Body of pancreas (tissue), 4 donors: Measurements from ENCODE around the gene GPATCH3.

ENCODE experiments used
- POLR2A ChIP-seq, 3 donors: fragments of 450-650 bp; IDR thresholded peaks; one replicate each; pipeline ENCODE4 v1.6.1; 2016; ENCODE audit warnings: antibody characterized with exemption in 3 of 3, mild to moderate bottlenecking in 2 of 3
- TF ChIP-seq, protein P1 (sequence below), 7 experiments: fragments of 450-650 bp in 4 of 7; fragments of 200-600 bp in 3 of 7; sonication (generic) in 3 of 7; IDR thresholded peaks; one replicate each; pipeline ENCODE4 v1.5.1; 2016 to 2019; ENCODE audit warnings: antibody characterized with exemption in 7 of 7

DNA sequence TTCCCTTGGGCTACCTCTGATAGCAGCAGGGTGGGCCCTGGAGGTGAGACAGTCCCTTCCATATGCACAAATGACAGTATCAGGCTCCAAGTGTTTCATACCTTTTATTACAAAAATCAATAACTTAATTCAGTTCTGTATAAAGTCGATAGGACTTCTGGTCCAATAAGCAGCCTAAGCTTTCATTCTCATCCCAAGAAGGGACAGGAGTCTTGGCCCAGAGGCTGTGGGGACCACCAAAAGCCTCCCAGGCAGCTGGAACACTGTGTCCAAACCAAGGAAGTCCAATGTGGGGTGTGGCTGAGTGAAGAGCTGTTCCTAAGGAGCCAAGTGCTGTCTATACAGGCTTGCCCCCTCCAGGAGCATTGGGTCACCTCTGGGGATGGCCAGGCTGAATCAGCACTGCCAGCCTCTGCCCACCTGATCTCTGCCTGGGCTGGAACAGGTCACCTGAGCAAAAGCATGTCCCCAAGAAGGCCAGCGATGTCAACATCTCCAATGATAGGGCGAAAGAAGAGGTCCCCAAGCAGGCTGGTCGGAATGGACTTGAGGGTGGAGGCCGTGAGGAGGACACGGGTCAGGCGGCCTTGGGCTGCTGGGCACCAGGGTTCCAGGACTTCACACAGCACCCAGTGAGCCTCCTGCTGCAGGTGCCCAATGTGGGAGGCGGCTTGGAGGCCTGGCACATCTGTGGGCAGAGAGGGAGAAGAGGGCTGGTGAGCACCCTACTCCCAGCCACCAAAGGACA is 11.3 kb upstream of the GPATCH3 start:
- TF ChIP-seq POLR2A (IDR thresholded peaks at IDR 0.05): no peak
- TF ChIP-seq, protein P1, sequence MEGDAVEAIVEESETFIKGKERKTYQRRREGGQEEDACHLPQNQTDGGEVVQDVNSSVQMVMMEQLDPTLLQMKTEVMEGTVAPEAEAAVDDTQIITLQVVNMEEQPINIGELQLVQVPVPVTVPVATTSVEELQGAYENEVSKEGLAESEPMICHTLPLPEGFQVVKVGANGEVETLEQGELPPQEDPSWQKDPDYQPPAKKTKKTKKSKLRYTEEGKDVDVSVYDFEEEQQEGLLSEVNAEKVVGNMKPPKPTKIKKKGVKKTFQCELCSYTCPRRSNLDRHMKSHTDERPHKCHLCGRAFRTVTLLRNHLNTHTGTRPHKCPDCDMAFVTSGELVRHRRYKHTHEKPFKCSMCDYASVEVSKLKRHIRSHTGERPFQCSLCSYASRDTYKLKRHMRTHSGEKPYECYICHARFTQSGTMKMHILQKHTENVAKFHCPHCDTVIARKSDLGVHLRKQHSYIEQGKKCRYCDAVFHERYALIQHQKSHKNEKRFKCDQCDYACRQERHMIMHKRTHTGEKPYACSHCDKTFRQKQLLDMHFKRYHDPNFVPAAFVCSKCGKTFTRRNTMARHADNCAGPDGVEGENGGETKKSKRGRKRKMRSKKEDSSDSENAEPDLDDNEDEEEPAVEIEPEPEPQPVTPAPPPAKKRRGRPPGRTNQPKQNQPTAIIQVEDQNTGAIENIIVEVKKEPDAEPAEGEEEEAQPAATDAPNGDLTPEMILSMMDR (IDR thresholded peaks at IDR 0.05): no peak
